Measurements from ENCODE around the gene ENC1.

Gene ENC1

GRCh38 chr5:74594137-74595040 lies 46.1 kb downstream of the ENC1 start:
- H3K4me2 ChIP-seq (ENCODE audit: insufficient read depth, low read length, poor library complexity, severe bottlenecking), result no peak overlapping the region
- no peak overlapping the region for H3K14ac ChIP-seq (ENCODE audit: low read length)
- no peak overlapping the region for H3K4ac ChIP-seq (ENCODE audit: low read length)
- H3K27me3 ChIP-seq (ENCODE audit: control insufficient read depth in 3 of 3, insufficient read depth in 3 of 3, low read depth in 1 of 3, low read length in 3 of 3), result no peaks in the 10 kb centered on the region
- H3K18ac ChIP-seq (ENCODE audit: low read length), result no peak overlapping the region
- H2BK5ac ChIP-seq (ENCODE audit: low read length), result no peak overlapping the region
- no peak overlapping the region for H2BK12ac ChIP-seq (ENCODE audit: low read length)
- no peak overlapping the region for H4K91ac ChIP-seq (ENCODE audit: low read depth, low read length, poor library complexity)
- H3K23ac ChIP-seq (ENCODE audit: low read depth, low read length, poor library complexity), result no peak overlapping the region
- no peak overlapping the region for H2AK5ac ChIP-seq (ENCODE audit: low read depth, low read length)
- no peaks in the 10 kb centered on the region for H3K36me3 ChIP-seq (replicated peaks in 1 of 2; ENCODE audit: control insufficient read depth in 2 of 2, insufficient read depth in 2 of 2, low read length in 2 of 2)
- H2AFZ ChIP-seq (ENCODE audit: low read length), result no peak overlapping the region
- no peak overlapping the region for H2BK15ac ChIP-seq (ENCODE audit: low read length)
- no peak overlapping the region for H3K9ac ChIP-seq (ENCODE audit: low read depth, low read length, poor library complexity)
- H3K4me1 ChIP-seq (ENCODE audit: control insufficient read depth in 2 of 2, insufficient read depth in 1 of 2, low read depth in 1 of 2, low read length in 2 of 2), result peaks cover 8 to 24% of the 10 kb centered on the region in 2 donors
- H4K8ac ChIP-seq (ENCODE audit: low read depth, low read length), result no peak overlapping the region
- H3K9me3 ChIP-seq (replicated peaks in 1 of 2; ENCODE audit: control insufficient read depth in 2 of 2, insufficient read depth in 1 of 2, low read depth in 1 of 2, low read length in 2 of 2), result no peaks in the 10 kb centered on the region
- DNase-seq (ENCODE audit: low spot score), result no peak
- H3K4me3 ChIP-seq (ENCODE audit: low read length in 2 of 2), result no peak overlapping the region
- H3K27ac ChIP-seq (replicated peaks; ENCODE audit: low read length), result no peak overlapping the region
- no peaks in the 10 kb centered on the region for H3K79me1 ChIP-seq (ENCODE audit: low read depth, low read length)
- no peak overlapping the region for H2BK120ac ChIP-seq (ENCODE audit: low read depth, low read length)
- no CpG with 5 or more reads among the region's 6 CpGs for WGBS, 2 donors (ENCODE audit: extremely low coverage in 2 of 2, insufficient read length in 2 of 2, insufficient replicate concordance in 1 of 2)

GRCh38 chr5:74589204-74590056 lies 51.1 kb downstream of the ENC1 start:
- Histone ChIP-seq H3K4me3 (ENCODE audit: low read length in 2 of 2) (no peak overlapping the region), H3K9ac (ENCODE audit: low read depth, low read length, poor library complexity) (no peak overlapping the region)

GRCh38 chr5:74588415-74588814 lies 52.1 kb downstream of the ENC1 start:
- Histone ChIP-seq H2BK120ac (ENCODE audit: low read depth, low read length) (no peak overlapping the region), H2BK15ac (ENCODE audit: low read length) (no peak overlapping the region), H3K9ac (ENCODE audit: low read depth, low read length, poor library complexity) (no peak overlapping the region), H3K4ac (ENCODE audit: low read length) (no peak overlapping the region), H3K4me2 (ENCODE audit: insufficient read depth, low read length, poor library complexity, severe bottlenecking) (no peak overlapping the region), H2BK12ac (ENCODE audit: low read length) (no peak overlapping the region), H3K27ac (replicated peaks; ENCODE audit: low read length) (no peak overlapping the region), H3K27me3 (ENCODE audit: control insufficient read depth in 3 of 3, insufficient read depth in 3 of 3, low read depth in 1 of 3, low read length in 3 of 3) (no peaks in the 10 kb centered on the region), H3K14ac (ENCODE audit: low read length) (no peak overlapping the region), H3K23ac (ENCODE audit: low read depth, low read length, poor library complexity) (no peak overlapping the region), H3K4me1 (ENCODE audit: control insufficient read depth in 2 of 2, insufficient read depth in 1 of 2, low read depth in 1 of 2, low read length in 2 of 2) (peaks cover 2 to 11% of the 10 kb centered on the region in 2 donors), H3K79me1 (ENCODE audit: low read depth, low read length) (no peaks in the 10 kb centered on the region), H2BK5ac (ENCODE audit: low read length) (no peak overlapping the region), H4K91ac (ENCODE audit: low read depth, low read length, poor library complexity) (no peak overlapping the region), H2AK5ac (ENCODE audit: low read depth, low read length) (no peak overlapping the region), H2AFZ (ENCODE audit: low read length) (no peak overlapping the region), H3K9me3 (replicated peaks in 1 of 2; ENCODE audit: control insufficient read depth in 2 of 2, insufficient read depth in 1 of 2, low read depth in 1 of 2, low read length in 2 of 2) (no peaks in the 10 kb centered on the region), H3K36me3 (replicated peaks in 1 of 2; ENCODE audit: control insufficient read depth in 2 of 2, insufficient read depth in 2 of 2, low read length in 2 of 2) (no peaks in the 10 kb centered on the region), H3K18ac (ENCODE audit: low read length) (no peak overlapping the region), H4K8ac (ENCODE audit: low read depth, low read length) (no peak overlapping the region), H3K4me3 (ENCODE audit: low read length in 2 of 2) (no peak overlapping the region)
- WGBS, 2 donors (ENCODE audit: extremely low coverage in 2 of 2, insufficient read length in 2 of 2, insufficient replicate concordance in 1 of 2), result no CpG with 5 or more reads among the region's 3 CpGs
- DNase-seq (ENCODE audit: low spot score), result no peak

More at GRCh38 chr5:74589204-74590056, 51.1 kb downstream of the ENC1 start:
- no peak overlapping the region for H2BK15ac ChIP-seq (ENCODE audit: low read length)
- H3K27me3 ChIP-seq (ENCODE audit: control insufficient read depth in 3 of 3, insufficient read depth in 3 of 3, low read depth in 1 of 3, low read length in 3 of 3), result no peaks in the 10 kb centered on the region
- H2AK5ac ChIP-seq (ENCODE audit: low read depth, low read length), result no peak overlapping the region
- no peak overlapping the region for H2AFZ ChIP-seq (ENCODE audit: low read length)
- no peak overlapping the region for H4K8ac ChIP-seq (ENCODE audit: low read depth, low read length)
- no peak overlapping the region for H3K23ac ChIP-seq (ENCODE audit: low read depth, low read length, poor library complexity)
- H3K27ac ChIP-seq (replicated peaks; ENCODE audit: low read length), result no peak overlapping the region
- H3K4ac ChIP-seq (ENCODE audit: low read length), result no peak overlapping the region
- H3K18ac ChIP-seq (ENCODE audit: low read length), result no peak overlapping the region
- no peaks in the 10 kb centered on the region for H3K79me1 ChIP-seq (ENCODE audit: low read depth, low read length)
- H2BK5ac ChIP-seq (ENCODE audit: low read length), result no peak overlapping the region
- no peak for DNase-seq (ENCODE audit: low spot score)
- H2BK120ac ChIP-seq (ENCODE audit: low read depth, low read length), result no peak overlapping the region
- H3K9me3 ChIP-seq (replicated peaks in 1 of 2; ENCODE audit: control insufficient read depth in 2 of 2, insufficient read depth in 1 of 2, low read depth in 1 of 2, low read length in 2 of 2), result no peaks in the 10 kb centered on the region
- no peak overlapping the region for H4K91ac ChIP-seq (ENCODE audit: low read depth, low read length, poor library complexity)
- H3K36me3 ChIP-seq (replicated peaks in 1 of 2; ENCODE audit: control insufficient read depth in 2 of 2, insufficient read depth in 2 of 2, low read length in 2 of 2), result no peaks in the 10 kb centered on the region
- no CpG with 5 or more reads among the region's 6 CpGs for WGBS, 2 donors (ENCODE audit: extremely low coverage in 2 of 2, insufficient read length in 2 of 2, insufficient replicate concordance in 1 of 2)
- H3K4me2 ChIP-seq (ENCODE audit: insufficient read depth, low read length, poor library complexity, severe bottlenecking), result no peak overlapping the region
- no peak overlapping the region for H2BK12ac ChIP-seq (ENCODE audit: low read length)
- H3K4me1 ChIP-seq (ENCODE audit: control insufficient read depth in 2 of 2, insufficient read depth in 1 of 2, low read depth in 1 of 2, low read length in 2 of 2), result peaks cover 7 to 11% of the 10 kb centered on the region in 2 donors
- no peak overlapping the region for H3K14ac ChIP-seq (ENCODE audit: low read length)

GRCh38 chr5:74587890-74588289 lies 52.6 kb downstream of the ENC1 start:
- no peak overlapping the region for H2AK5ac ChIP-seq (ENCODE audit: low read depth, low read length)
- no peak overlapping the region for H3K9ac ChIP-seq (ENCODE audit: low read depth, low read length, poor library complexity)
- H2BK120ac ChIP-seq (ENCODE audit: low read depth, low read length), result no peak overlapping the region
- H3K27me3 ChIP-seq (ENCODE audit: control insufficient read depth in 3 of 3, insufficient read depth in 3 of 3, low read depth in 1 of 3, low read length in 3 of 3), result no peaks in the 10 kb centered on the region
- no peak overlapping the region for H3K23ac ChIP-seq (ENCODE audit: low read depth, low read length, poor library complexity)
- no peak overlapping the region for H3K4ac ChIP-seq (ENCODE audit: low read length)
- no peak overlapping the region for H3K18ac ChIP-seq (ENCODE audit: low read length)
- H4K91ac ChIP-seq (ENCODE audit: low read depth, low read length, poor library complexity), result no peak overlapping the region
- H3K36me3 ChIP-seq (replicated peaks in 1 of 2; ENCODE audit: control insufficient read depth in 2 of 2, insufficient read depth in 2 of 2, low read length in 2 of 2), result no peaks in the 10 kb centered on the region
- no peak overlapping the region for H2BK12ac ChIP-seq (ENCODE audit: low read length)
- no peak overlapping the region for H3K27ac ChIP-seq (replicated peaks; ENCODE audit: low read length)
- no peak overlapping the region for H4K8ac ChIP-seq (ENCODE audit: low read depth, low read length)
- no peaks in the 10 kb centered on the region for H3K79me1 ChIP-seq (ENCODE audit: low read depth, low read length)
- H3K4me2 ChIP-seq (ENCODE audit: insufficient read depth, low read length, poor library complexity, severe bottlenecking), result no peak overlapping the region
- no peak overlapping the region for H3K14ac ChIP-seq (ENCODE audit: low read length)
- no peak overlapping the region for H2BK15ac ChIP-seq (ENCODE audit: low read length)
- no peak for DNase-seq (ENCODE audit: low spot score)
- H2BK5ac ChIP-seq (ENCODE audit: low read length), result no peak overlapping the region
- WGBS, 2 donors (ENCODE audit: extremely low coverage in 2 of 2, insufficient read length in 2 of 2, insufficient replicate concordance in 1 of 2), result no CpG with 5 or more reads among the region's 2 CpGs
- no peak overlapping the region for H3K4me3 ChIP-seq (ENCODE audit: low read length in 2 of 2)
- no peak overlapping the region for H2AFZ ChIP-seq (ENCODE audit: low read length)
- H3K4me1 ChIP-seq (ENCODE audit: control insufficient read depth in 2 of 2, insufficient read depth in 1 of 2, low read depth in 1 of 2, low read length in 2 of 2), result peaks cover 2 to 11% of the 10 kb centered on the region in 2 donors
- H3K9me3 ChIP-seq (replicated peaks in 1 of 2; ENCODE audit: control insufficient read depth in 2 of 2, insufficient read depth in 1 of 2, low read depth in 1 of 2, low read length in 2 of 2), result no peaks in the 10 kb centered on the region
